SU-DHL-6 (cell line): ENCODE data around the gene RAB3GAP2.

Experiments used
- EZH2phosphoT487 ChIP-seq: fragments of 200-600 bp; sonication (generic), shearing (Covaris generic); conservative IDR thresholded peaks from 2 replicates; pipeline ENCODE4 v1.6.1; 2018; ENCODE audit warnings: mild to moderate bottlenecking, antibody characterized with exemption, low read length, moderate library complexity, mixed read lengths
- TF ChIP-seq, protein P1 (sequence below): fragments of 200-600 bp; sonication (generic); IDR thresholded peaks from one replicate; pipeline ENCODE4 v1.5.1; 2017; ENCODE audit warnings: antibody characterized with exemption, mild to moderate bottlenecking, low read length, moderate library complexity; ENCODE audit not compliant: insufficient read depth, poor library complexity, severe bottlenecking

DNA sequence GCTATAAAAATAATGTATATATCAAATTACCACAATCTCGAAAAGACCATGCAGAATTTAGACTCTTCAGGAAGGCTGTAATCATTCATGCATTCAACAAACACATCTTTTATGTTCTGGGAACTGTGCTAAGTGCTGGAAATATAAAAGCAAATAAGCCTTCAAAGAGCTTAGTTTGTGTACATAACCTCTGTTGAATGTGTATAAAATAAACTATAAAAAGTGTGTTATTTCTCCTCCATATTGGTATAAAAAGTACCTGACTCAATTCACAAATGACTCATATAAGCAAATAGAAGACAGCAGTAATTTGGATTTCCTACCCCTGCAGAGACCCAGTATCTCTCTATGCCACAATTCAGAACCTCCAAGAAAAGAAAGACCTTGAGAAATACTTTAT lies 36.8 kb downstream of the RAB3GAP2 start:
- TF ChIP-seq, protein P1, sequence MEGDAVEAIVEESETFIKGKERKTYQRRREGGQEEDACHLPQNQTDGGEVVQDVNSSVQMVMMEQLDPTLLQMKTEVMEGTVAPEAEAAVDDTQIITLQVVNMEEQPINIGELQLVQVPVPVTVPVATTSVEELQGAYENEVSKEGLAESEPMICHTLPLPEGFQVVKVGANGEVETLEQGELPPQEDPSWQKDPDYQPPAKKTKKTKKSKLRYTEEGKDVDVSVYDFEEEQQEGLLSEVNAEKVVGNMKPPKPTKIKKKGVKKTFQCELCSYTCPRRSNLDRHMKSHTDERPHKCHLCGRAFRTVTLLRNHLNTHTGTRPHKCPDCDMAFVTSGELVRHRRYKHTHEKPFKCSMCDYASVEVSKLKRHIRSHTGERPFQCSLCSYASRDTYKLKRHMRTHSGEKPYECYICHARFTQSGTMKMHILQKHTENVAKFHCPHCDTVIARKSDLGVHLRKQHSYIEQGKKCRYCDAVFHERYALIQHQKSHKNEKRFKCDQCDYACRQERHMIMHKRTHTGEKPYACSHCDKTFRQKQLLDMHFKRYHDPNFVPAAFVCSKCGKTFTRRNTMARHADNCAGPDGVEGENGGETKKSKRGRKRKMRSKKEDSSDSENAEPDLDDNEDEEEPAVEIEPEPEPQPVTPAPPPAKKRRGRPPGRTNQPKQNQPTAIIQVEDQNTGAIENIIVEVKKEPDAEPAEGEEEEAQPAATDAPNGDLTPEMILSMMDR = no peak
- TF ChIP-seq EZH2phosphoT487 = no peak
